HG03442 (cell line): ENCODE data around the gene FSIP1.

Source experiments
- ATAC-seq: cut with Tn5 transposase; IDR thresholded peaks from one replicate; pipeline ENCODE4 v1.9.1; 2021; ENCODE audit warnings: mild to moderate bottlenecking, moderate library complexity; ENCODE audit not compliant: unreplicated experiment

Gene FSIP1

GRCh38 chr15:39721893-39722292 lies 60.7 kb downstream of the FSIP1 start:
- ATAC-seq = no peak

- no peak for ATAC-seq
Observed at GRCh38 chr15:39720621-39721611, 61.7 kb downstream of the FSIP1 start.

- ATAC-seq = no peak
Observed at GRCh38 chr15:39720081-39720480, 62.6 kb downstream of the FSIP1 start.

DNA sequence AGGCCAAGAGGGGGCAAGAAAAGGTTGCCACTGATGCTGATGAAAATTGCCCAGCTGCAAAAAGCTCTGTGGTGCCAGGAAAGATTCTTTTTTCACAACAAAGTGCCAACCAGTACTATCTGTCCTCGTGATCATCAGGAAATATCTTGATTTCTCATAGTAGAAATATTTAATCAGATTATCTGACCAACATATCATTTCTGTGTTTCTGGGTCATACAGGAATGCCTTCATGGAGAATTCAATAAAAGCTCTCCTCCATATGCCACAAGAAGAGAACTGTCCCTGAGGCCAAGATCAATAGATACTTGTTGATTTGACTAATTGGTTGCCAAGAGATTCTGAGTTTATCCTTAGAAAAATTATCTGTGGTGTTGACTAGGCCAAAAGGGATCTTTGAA lies 63.5 kb downstream of the FSIP1 start:
- ATAC-seq = no peak

- no peak for ATAC-seq
Observed at GRCh38 chr15:39717134-39717533, 65.5 kb downstream of the FSIP1 start.

DNA sequence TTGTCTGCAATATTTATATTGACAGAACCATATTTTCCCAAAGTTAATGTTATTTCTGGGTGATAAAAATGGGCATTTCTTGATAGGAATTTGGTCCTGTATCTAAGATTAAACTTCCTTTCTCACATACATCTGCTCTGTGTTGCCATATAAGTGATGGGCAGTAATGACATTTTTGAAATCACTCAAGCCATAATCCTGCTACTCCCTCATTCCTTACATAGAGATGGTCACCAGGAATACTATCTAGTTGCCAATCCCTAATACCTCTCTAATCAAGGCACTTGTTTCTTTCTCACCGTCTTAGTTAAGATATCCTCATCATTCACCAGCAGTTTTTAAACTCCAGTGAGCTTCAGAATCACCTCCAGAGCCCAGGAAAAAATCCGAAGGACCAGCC lies 68.4 kb downstream of the FSIP1 start:
- ATAC-seq = no peak

GRCh38 chr15:39713846-39714245 lies 68.8 kb downstream of the FSIP1 start:
- ATAC-seq = no peak

GRCh38 chr15:39710681-39711080 lies 72.0 kb downstream of the FSIP1 start:
- ATAC-seq = no peak

DNA sequence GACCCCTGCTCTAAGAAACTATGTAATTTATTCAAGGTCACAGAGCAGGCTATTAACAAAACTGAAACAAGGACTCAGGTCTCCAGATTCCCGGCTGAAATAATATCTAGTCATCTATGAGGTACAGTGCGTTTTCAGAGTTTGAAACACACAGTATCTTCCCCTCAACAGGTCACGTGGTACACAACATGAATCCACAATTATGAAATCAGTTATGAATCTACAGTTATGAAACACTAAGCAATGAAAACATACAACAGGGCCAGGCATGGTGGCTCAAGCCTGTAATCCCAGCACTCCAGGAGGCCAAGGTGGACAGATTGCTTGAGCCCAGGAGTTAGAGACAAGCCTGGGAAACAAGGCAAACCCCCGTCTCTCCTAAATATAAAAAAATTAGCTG lies 72.7 kb downstream of the FSIP1 start:
- ATAC-seq = no peak

DNA sequence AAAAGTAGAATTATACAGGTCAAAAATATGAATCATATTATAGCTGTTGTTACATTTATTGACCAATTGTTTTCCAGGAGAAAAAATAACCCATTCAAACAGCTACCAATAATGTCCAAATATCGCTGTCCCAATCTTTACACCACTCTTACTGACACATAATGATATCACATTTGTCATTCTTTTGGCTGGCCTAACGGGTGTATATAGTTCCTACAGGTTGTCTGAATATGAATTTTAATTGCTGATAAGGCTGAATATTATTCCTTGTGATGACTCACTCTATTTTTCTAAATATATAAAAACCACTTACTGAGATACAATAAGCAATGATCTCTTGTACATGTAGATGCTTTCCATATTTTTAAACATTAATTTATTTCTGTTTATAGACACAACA lies 76.4 kb downstream of the FSIP1 start:
- no peak for ATAC-seq

GRCh38 chr15:39704689-39705088 lies 78.0 kb downstream of the FSIP1 start:
- no peak for ATAC-seq

DNA sequence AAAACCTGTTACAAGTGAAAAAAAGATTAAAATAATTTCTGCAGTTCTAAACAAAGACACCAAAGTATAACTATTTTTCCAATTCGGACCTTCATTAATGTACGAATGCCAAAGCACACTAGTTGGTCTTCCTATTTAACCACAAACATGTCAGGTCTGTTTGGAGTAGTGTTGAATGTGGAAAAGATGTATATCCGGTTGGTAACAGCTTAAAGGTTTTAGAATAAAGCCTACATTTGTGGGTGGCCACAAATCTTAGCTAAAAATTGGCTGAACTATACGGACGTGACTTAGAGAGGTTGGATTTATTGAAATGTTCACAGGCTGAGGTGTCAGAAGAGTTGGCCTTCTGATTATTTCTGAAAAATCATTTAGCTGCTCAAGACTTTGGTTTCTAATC lies 78.4 kb downstream of the FSIP1 start:
- no peak for ATAC-seq

GRCh38 chr15:39701988-39702387 lies 80.7 kb downstream of the FSIP1 start:
- no peak for ATAC-seq

- no peak for ATAC-seq
Observed at GRCh38 chr15:39700375-39700700, 82.3 kb downstream of the FSIP1 start.

DNA sequence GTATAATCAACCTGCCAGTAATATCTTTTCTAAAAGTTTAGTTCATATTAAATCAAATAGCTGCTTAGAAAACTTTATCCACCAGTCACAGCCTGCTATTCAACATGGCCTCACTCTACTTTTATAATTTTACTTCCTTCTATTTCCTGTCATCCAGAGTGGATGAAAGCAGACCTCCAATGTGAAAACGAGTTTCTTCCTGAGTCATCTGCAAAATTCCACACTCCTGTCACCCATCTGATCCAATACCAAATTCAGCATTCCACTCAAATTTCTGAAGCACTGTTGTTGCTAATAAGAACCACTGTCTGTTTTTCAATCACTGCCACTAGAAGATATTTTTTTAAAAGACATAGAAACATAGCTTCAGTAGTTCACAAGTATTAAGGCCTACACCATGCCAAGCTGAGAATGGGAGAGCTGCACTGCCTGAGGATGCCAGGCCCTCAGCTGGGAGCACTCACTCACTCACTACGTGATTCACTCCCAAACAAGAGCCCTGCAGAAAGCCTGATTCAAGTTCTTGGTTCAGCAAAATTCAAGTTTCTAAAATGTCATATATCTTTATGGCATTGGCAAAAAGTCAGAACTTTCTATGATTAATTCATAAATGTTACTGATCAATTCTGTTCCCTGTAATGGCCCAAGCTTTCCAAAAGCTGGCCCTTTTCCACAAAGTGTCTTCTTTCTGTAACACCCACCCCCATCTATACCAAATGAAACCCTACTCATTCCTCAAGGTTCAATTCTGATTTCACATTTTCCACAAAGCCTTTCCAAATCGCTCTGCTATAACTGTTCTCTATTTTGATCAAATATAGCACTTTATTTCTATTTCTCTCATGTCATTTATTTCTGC lies 82.9 kb downstream of the FSIP1 start:
- no peak for ATAC-seq

- no peak for ATAC-seq
Observed at GRCh38 chr15:39698444-39699390, 83.9 kb downstream of the FSIP1 start.

DNA sequence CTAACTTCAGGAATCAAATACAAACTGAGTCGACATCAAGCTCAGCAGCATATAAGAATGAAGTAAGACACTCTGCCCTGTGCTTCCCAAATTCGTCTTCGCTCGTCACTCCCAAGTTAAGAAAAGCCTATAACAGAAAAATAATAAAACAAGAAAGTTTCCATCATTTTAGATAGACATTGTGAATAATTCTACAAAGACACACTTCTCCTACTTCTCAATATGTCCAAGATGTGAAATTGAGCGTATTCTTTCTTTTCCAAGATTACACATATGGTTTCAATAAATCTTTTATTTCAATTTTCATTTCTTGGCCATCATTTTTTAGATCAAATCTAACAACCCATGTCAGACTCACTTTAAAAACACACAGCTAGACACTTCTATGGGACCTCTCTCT lies 85.1 kb downstream of the FSIP1 start:
- no peak for ATAC-seq

DNA sequence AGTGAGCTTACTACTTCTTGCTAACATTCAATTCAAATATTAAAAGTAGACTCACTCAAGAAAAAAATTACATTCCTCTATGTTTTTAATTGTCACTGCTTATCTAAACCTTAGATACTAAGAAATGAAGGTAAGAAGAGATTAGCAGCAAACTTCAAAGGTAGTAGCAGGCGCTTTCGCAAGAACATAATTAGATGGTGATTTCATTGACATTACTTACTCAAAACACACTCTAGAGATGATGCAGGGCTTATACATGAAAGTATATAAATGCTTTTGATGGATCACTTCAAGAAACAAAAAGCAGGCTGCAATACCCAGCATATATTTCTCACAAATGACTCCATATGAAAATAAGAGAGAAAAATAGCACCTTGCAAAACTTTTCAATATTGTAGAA lies 86.8 kb downstream of the FSIP1 start:
- no peak for ATAC-seq

DNA sequence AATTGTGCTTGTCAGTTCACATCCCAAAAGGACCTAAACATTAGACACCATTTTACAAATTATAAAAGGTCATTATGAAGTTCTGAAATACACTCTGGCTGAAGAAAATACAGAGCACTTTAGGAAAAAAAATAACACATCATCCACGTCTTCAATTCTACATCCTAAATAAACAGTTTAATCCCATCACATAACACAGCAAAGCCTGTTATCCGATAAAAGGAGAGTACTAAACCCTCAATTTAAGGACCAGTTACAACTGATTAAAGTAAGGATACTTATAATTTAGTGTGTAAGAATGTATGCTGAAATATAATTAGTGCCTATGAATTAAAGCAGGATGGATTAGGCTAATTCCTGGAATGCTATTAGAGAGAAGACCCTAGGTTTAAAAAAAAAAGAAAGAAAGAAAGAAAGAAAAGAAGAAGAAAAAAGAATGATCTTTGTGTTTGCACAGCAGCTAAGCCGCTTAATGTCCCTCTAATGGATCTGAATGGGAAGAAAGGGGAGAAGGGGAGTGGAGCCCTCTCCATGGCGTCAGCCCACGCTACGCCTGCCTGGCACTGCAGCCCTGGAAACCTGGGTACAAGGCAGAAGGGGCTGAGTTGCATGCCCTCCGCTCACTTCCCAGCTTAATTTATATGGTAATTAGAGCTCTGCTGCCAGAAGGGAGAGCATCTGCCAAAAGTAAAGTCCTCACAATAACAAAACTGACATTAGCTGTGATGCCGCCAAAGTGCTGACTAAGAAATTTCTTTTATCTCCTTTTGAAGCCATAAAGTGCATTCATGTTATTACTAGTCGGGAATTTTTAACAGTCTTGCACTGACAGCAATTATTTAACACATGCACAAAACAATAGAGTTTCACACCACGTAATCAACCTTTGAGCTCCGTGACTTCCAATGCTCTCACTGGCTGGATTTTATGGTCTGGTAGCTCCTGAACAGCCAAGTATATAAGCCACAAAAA lies 90.0 kb downstream of the FSIP1 start:
- no peak for ATAC-seq
